Stimulated activated memory B cell treated with anti-CD40 and anti-IgM and Interleukin-4, amounts not matched to agents 10 μg/mL and 1 μg/mL and 100 μg/mL, for 72 hours (primary cell): ENCODE data around the gene TENM3.
"Not testable (repeated sequence)": the region's sequence is repeated elsewhere in the genome, so short reads cannot be mapped to it uniquely, and the experiment has no call there.

Source experiments
- ATAC-seq: fragments of 150-1000 bp; cut with Tn5 transposase; 2 replicates; pipeline ENCODE4 v1.10.0; 2021
- H3K27ac Mint-ChIP-seq: one replicate; pipeline ENCODE4 v1.8.0; 2022; ENCODE audit warnings: mild to moderate bottlenecking, mixed read lengths
- H3K27me3 Mint-ChIP-seq: one replicate; pipeline ENCODE4 v1.8.0; 2022; ENCODE audit warnings: mixed read lengths
- H3K36me3 Mint-ChIP-seq: one replicate; pipeline ENCODE4 v1.8.0; 2022; ENCODE audit warnings: mixed read lengths
- H3K4me1 Mint-ChIP-seq: one replicate; pipeline ENCODE4 v1.8.0; 2022; ENCODE audit warnings: mixed read lengths
- H3K4me3 Mint-ChIP-seq: one replicate; pipeline ENCODE4 v1.8.0; 2022; ENCODE audit warnings: mild to moderate bottlenecking, moderate library complexity, mixed read lengths
- H3K9me3 Mint-ChIP-seq: one replicate; pipeline ENCODE4 v1.8.0; 2022; ENCODE audit warnings: mixed read lengths

TENM3 gene

GRCh38 chr4:182243204-182243603 lies at the start of gene TENM3:
TSS of gene TENM3 (plus strand) at chr4:182243402. CDS start at chr4:182324021, 80,619 bp downstream.
- H3K9me3 Mint-ChIP-seq, H3K27me3 Mint-ChIP-seq, H3K4me1 Mint-ChIP-seq, H3K27ac Mint-ChIP-seq, H3K4me3 Mint-ChIP-seq, ATAC-seq, H3K36me3 Mint-ChIP-seq: not testable (repeated sequence)

GRCh38 chr4:182194091-182194824 lies 48.9 kb upstream of the TENM3 start:
- H3K27me3 Mint-ChIP-seq: no peaks in the 10 kb centered on the region
- H3K4me1 Mint-ChIP-seq: no peaks in the 10 kb centered on the region
- H3K27ac Mint-ChIP-seq: no peak overlapping the region
- H3K36me3 Mint-ChIP-seq: no peaks in the 10 kb centered on the region
- no peak for ATAC-seq
- no peaks in the 10 kb centered on the region for H3K9me3 Mint-ChIP-seq
- no peak overlapping the region for H3K4me3 Mint-ChIP-seq

- Mint-ChIP-seq H3K4me3 (no peak overlapping the region), H3K9me3 (no peaks in the 10 kb centered on the region), H3K27me3 (no peaks in the 10 kb centered on the region), H3K4me1 (no peaks in the 10 kb centered on the region), H3K27ac (no peak overlapping the region), H3K36me3 (no peaks in the 10 kb centered on the region)
- ATAC-seq: no peak
Observed at GRCh38 chr4:182197611-182198010, 45.6 kb upstream of the TENM3 start.

- Mint-ChIP-seq H3K27ac (no peak overlapping the region), H3K9me3 (no peaks in the 10 kb centered on the region), H3K27me3 (no peaks in the 10 kb centered on the region), H3K36me3 (no peaks in the 10 kb centered on the region), H3K4me1 (no peaks in the 10 kb centered on the region), H3K4me3 (no peak overlapping the region)
- no peak for ATAC-seq
Observed at GRCh38 chr4:182201871-182202270, 41.3 kb upstream of the TENM3 start.

- no peak for ATAC-seq
- Mint-ChIP-seq H3K4me3 (no peak overlapping the region), H3K27me3 (no peaks in the 10 kb centered on the region), H3K36me3 (no peaks in the 10 kb centered on the region), H3K27ac (no peak overlapping the region), H3K4me1 (no peaks in the 10 kb centered on the region), H3K9me3 (no peaks in the 10 kb centered on the region)
Observed at GRCh38 chr4:182202650-182203049, 40.6 kb upstream of the TENM3 start.

GRCh38 chr4:182203872-182204411 lies 39.3 kb upstream of the TENM3 start:
- no peaks in the 10 kb centered on the region for H3K36me3 Mint-ChIP-seq
- no peak for ATAC-seq

GRCh38 chr4:182205306-182205705 lies 37.9 kb upstream of the TENM3 start:
- no peak for ATAC-seq
- no peaks in the 10 kb centered on the region for H3K9me3 Mint-ChIP-seq
- no peaks in the 10 kb centered on the region for H3K36me3 Mint-ChIP-seq
- H3K27ac Mint-ChIP-seq: no peak overlapping the region
- H3K27me3 Mint-ChIP-seq: no peaks in the 10 kb centered on the region
- H3K4me1 Mint-ChIP-seq: no peaks in the 10 kb centered on the region
- H3K4me3 Mint-ChIP-seq: no peak overlapping the region

More at GRCh38 chr4:182203872-182204411, 39.3 kb upstream of the TENM3 start:
- H3K4me1 Mint-ChIP-seq: no peaks in the 10 kb centered on the region
- no peak overlapping the region for H3K4me3 Mint-ChIP-seq
- no peak overlapping the region for H3K27ac Mint-ChIP-seq
- no peaks in the 10 kb centered on the region for H3K9me3 Mint-ChIP-seq
- no peaks in the 10 kb centered on the region for H3K27me3 Mint-ChIP-seq

GRCh38 chr4:182206266-182206665 lies 36.9 kb upstream of the TENM3 start:
- H3K36me3 Mint-ChIP-seq: no peaks in the 10 kb centered on the region
- no peaks in the 10 kb centered on the region for H3K4me1 Mint-ChIP-seq
- H3K9me3 Mint-ChIP-seq: no peaks in the 10 kb centered on the region
- no peak overlapping the region for H3K4me3 Mint-ChIP-seq
- no peak overlapping the region for H3K27ac Mint-ChIP-seq
- no peaks in the 10 kb centered on the region for H3K27me3 Mint-ChIP-seq
- ATAC-seq: no peak

- no peak for ATAC-seq
- Mint-ChIP-seq H3K36me3 (no peaks in the 10 kb centered on the region), H3K27me3 (no peaks in the 10 kb centered on the region), H3K4me1 (no peaks in the 10 kb centered on the region), H3K27ac (no peak overlapping the region), H3K9me3 (no peaks in the 10 kb centered on the region), H3K4me3 (no peak overlapping the region)
Observed at GRCh38 chr4:182206916-182207315, 36.3 kb upstream of the TENM3 start.

- Mint-ChIP-seq H3K4me3 (no peak overlapping the region), H3K9me3 (no peaks in the 10 kb centered on the region), H3K4me1 (no peaks in the 10 kb centered on the region), H3K36me3 (no peaks in the 10 kb centered on the region), H3K27ac (no peak overlapping the region), H3K27me3 (no peaks in the 10 kb centered on the region)
- no peak for ATAC-seq
Observed at GRCh38 chr4:182207830-182208396, 35.3 kb upstream of the TENM3 start.

- Mint-ChIP-seq H3K4me3 (no peak overlapping the region), H3K27ac (no peak overlapping the region), H3K36me3 (no peaks in the 10 kb centered on the region), H3K9me3 (no peaks in the 10 kb centered on the region), H3K4me1 (no peaks in the 10 kb centered on the region), H3K27me3 (no peaks in the 10 kb centered on the region)
- no peak for ATAC-seq
Observed at GRCh38 chr4:182208526-182209050, 34.6 kb upstream of the TENM3 start.

- H3K9me3 Mint-ChIP-seq: no peaks in the 10 kb centered on the region
- H3K27ac Mint-ChIP-seq: no peak overlapping the region
- H3K4me3 Mint-ChIP-seq: no peak overlapping the region
- no peak for ATAC-seq
- no peaks in the 10 kb centered on the region for H3K27me3 Mint-ChIP-seq
- no peaks in the 10 kb centered on the region for H3K4me1 Mint-ChIP-seq
- no peaks in the 10 kb centered on the region for H3K36me3 Mint-ChIP-seq
Observed at GRCh38 chr4:182212211-182212761, 30.9 kb upstream of the TENM3 start.

- no peak for ATAC-seq
- H3K36me3 Mint-ChIP-seq: no peaks in the 10 kb centered on the region
- no peak overlapping the region for H3K27ac Mint-ChIP-seq
- H3K9me3 Mint-ChIP-seq: no peaks in the 10 kb centered on the region
- no peaks in the 10 kb centered on the region for H3K4me1 Mint-ChIP-seq
- no peak overlapping the region for H3K4me3 Mint-ChIP-seq
- H3K27me3 Mint-ChIP-seq: no peaks in the 10 kb centered on the region
Observed at GRCh38 chr4:182213004-182213403, 30.2 kb upstream of the TENM3 start.

GRCh38 chr4:182215148-182215547 lies 28.1 kb upstream of the TENM3 start:
- H3K9me3 Mint-ChIP-seq: no peaks in the 10 kb centered on the region
- ATAC-seq: no peak
- H3K4me1 Mint-ChIP-seq: no peaks in the 10 kb centered on the region
- no peaks in the 10 kb centered on the region for H3K36me3 Mint-ChIP-seq
- H3K4me3 Mint-ChIP-seq: no peak overlapping the region
- H3K27ac Mint-ChIP-seq: no peak overlapping the region
- H3K27me3 Mint-ChIP-seq: no peaks in the 10 kb centered on the region

GRCh38 chr4:182216005-182216404 lies 27.2 kb upstream of the TENM3 start:
- Mint-ChIP-seq H3K9me3 (no peaks in the 10 kb centered on the region), H3K4me1 (no peaks in the 10 kb centered on the region), H3K36me3 (no peaks in the 10 kb centered on the region), H3K4me3 (no peak overlapping the region), H3K27me3 (no peaks in the 10 kb centered on the region), H3K27ac (no peak overlapping the region)
- ATAC-seq: no peak
